Measurements from ENCODE around the gene HIGD1B. TPM values are rescaled to one million over a fixed set of nuclear protein-coding genes. Genes with fewer than 3 reads are reported as not detected.

HIGD1B gene
- total and polyA plus RNA-seq, 9 of the 15 experiments (the other 6 are each of a cell fraction or from before 2014, with no cell fraction given) = not detected

- DNase-seq (ENCODE audit: extremely low read depth in 1 of 4, low spot score in 3 of 4) = no peak
These were observed 37.3 kb downstream of the HIGD1B start for GRCh38 chr17:44884941-44885340.

GRCh38 chr17:44887016-44887415 is 39.3 kb downstream of the HIGD1B start:
- H3K27me3 ChIP-seq (ENCODE audit: control insufficient read depth in 2 of 2, insufficient read depth in 2 of 2, low read length in 2 of 2) = no peaks in the 10 kb centered on the region
- H3K4me3 ChIP-seq = no peak overlapping the region
- DNase-seq (ENCODE audit: extremely low read depth in 1 of 4, low spot score in 3 of 4) = no peak
- no peak for FAIRE-seq
- no peak for ATAC-seq
- no peaks in the 10 kb centered on the region for H3K9me3 ChIP-seq (replicated peaks; ENCODE audit: control insufficient read depth, insufficient read depth, low read depth, low read length)
- ChIA-PET CTCF (ENCODE audit: low intra/inter-chr PET ratio) (no interaction called here), POLR2A (no interaction called here)
- H4K20me1 ChIP-seq (replicated peaks; ENCODE audit: control insufficient read depth, insufficient read depth, low read length) = peaks cover 30% of the 10 kb centered on the region
- H3K27ac ChIP-seq (ENCODE audit: extremely low read depth, low read depth, low read length) = no peak overlapping the region
- 78% methylated on average over 1 of the region's 1 CpG for WGBS (ENCODE audit: insufficient coverage, low coverage, missing lambda C conversion rate)
- no peaks in the 10 kb centered on the region for H3K9me1 ChIP-seq (ENCODE audit: control insufficient read depth, insufficient read depth, low read length)
- peaks cover 52% of the 10 kb centered on the region for H3K79me2 ChIP-seq (ENCODE audit: control insufficient read depth, insufficient read depth, low read length)
- H2AFZ ChIP-seq (ENCODE audit: low read depth, low read length) = no peak overlapping the region
- peaks cover 85% of the 10 kb centered on the region for H3K36me3 ChIP-seq (ENCODE audit: control insufficient read depth, insufficient read depth, low read length)
- no TSS peak for BruUV-seq (replicated peaks)
- in situ Hi-C loops (cut with MboI) = no loop called here
- H3K9ac ChIP-seq (ENCODE audit: insufficient read depth in 1 of 2, low read depth in 2 of 2, low read length in 2 of 2) = no peak overlapping the region
- intact Hi-C loops (cut with micrococcal nuclease) = no loop called here
- H3K4me2 ChIP-seq (ENCODE audit: insufficient read depth, low read length) = no peak overlapping the region
- no peaks in the 10 kb centered on the region; a peak in 2 of 5 replicates for H3K4me1 ChIP-seq (replicated peaks in 1 of 2; ENCODE audit: control insufficient read depth in 2 of 2, insufficient read depth in 2 of 2, low read length in 2 of 2)
- TF ChIP-seq, protein P1, sequence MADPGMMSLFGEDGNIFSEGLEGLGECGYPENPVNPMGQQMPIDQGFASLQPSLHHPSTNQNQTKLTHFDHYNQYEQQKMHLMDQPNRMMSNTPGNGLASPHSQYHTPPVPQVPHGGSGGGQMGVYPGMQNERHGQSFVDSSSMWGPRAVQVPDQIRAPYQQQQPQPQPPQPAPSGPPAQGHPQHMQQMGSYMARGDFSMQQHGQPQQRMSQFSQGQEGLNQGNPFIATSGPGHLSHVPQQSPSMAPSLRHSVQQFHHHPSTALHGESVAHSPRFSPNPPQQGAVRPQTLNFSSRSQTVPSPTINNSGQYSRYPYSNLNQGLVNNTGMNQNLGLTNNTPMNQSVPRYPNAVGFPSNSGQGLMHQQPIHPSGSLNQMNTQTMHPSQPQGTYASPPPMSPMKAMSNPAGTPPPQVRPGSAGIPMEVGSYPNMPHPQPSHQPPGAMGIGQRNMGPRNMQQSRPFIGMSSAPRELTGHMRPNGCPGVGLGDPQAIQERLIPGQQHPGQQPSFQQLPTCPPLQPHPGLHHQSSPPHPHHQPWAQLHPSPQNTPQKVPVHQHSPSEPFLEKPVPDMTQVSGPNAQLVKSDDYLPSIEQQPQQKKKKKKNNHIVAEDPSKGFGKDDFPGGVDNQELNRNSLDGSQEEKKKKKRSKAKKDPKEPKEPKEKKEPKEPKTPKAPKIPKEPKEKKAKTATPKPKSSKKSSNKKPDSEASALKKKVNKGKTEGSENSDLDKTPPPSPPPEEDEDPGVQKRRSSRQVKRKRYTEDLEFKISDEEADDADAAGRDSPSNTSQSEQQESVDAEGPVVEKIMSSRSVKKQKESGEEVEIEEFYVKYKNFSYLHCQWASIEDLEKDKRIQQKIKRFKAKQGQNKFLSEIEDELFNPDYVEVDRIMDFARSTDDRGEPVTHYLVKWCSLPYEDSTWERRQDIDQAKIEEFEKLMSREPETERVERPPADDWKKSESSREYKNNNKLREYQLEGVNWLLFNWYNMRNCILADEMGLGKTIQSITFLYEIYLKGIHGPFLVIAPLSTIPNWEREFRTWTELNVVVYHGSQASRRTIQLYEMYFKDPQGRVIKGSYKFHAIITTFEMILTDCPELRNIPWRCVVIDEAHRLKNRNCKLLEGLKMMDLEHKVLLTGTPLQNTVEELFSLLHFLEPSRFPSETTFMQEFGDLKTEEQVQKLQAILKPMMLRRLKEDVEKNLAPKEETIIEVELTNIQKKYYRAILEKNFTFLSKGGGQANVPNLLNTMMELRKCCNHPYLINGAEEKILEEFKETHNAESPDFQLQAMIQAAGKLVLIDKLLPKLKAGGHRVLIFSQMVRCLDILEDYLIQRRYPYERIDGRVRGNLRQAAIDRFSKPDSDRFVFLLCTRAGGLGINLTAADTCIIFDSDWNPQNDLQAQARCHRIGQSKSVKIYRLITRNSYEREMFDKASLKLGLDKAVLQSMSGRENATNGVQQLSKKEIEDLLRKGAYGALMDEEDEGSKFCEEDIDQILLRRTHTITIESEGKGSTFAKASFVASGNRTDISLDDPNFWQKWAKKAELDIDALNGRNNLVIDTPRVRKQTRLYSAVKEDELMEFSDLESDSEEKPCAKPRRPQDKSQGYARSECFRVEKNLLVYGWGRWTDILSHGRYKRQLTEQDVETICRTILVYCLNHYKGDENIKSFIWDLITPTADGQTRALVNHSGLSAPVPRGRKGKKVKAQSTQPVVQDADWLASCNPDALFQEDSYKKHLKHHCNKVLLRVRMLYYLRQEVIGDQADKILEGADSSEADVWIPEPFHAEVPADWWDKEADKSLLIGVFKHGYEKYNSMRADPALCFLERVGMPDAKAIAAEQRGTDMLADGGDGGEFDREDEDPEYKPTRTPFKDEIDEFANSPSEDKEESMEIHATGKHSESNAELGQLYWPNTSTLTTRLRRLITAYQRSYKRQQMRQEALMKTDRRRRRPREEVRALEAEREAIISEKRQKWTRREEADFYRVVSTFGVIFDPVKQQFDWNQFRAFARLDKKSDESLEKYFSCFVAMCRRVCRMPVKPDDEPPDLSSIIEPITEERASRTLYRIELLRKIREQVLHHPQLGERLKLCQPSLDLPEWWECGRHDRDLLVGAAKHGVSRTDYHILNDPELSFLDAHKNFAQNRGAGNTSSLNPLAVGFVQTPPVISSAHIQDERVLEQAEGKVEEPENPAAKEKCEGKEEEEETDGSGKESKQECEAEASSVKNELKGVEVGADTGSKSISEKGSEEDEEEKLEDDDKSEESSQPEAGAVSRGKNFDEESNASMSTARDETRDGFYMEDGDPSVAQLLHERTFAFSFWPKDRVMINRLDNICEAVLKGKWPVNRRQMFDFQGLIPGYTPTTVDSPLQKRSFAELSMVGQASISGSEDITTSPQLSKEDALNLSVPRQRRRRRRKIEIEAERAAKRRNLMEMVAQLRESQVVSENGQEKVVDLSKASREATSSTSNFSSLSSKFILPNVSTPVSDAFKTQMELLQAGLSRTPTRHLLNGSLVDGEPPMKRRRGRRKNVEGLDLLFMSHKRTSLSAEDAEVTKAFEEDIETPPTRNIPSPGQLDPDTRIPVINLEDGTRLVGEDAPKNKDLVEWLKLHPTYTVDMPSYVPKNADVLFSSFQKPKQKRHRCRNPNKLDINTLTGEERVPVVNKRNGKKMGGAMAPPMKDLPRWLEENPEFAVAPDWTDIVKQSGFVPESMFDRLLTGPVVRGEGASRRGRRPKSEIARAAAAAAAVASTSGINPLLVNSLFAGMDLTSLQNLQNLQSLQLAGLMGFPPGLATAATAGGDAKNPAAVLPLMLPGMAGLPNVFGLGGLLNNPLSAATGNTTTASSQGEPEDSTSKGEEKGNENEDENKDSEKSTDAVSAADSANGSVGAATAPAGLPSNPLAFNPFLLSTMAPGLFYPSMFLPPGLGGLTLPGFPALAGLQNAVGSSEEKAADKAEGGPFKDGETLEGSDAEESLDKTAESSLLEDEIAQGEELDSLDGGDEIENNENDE (IDR thresholded peaks at IDR 0.05; ENCODE audit: low read depth, low read length) = no peak
- no peak for TF ChIP-seq ZNF324 (CRISPR knock-in tag; IDR thresholded peaks at IDR 0.05)
- no peak for TF ChIP-seq PPARD (CRISPR knock-in tag; IDR thresholded peaks at IDR 0.05)

More at GRCh38 chr17:44884941-44885340, 37.3 kb downstream of the HIGD1B start:
- Histone ChIP-seq H3K9me3 (replicated peaks; ENCODE audit: control insufficient read depth, insufficient read depth, low read depth, low read length) (no peaks in the 10 kb centered on the region), H3K9ac (ENCODE audit: insufficient read depth in 1 of 2, low read depth in 2 of 2, low read length in 2 of 2) (no peak overlapping the region), H3K4me3 (no peak overlapping the region), H3K9me1 (ENCODE audit: control insufficient read depth, insufficient read depth, low read length) (no peaks in the 10 kb centered on the region), H3K4me2 (ENCODE audit: insufficient read depth, low read length) (no peak overlapping the region), H3K4me1 (replicated peaks in 1 of 2; ENCODE audit: control insufficient read depth in 2 of 2, insufficient read depth in 2 of 2, low read length in 2 of 2) (no peaks in the 10 kb centered on the region; a peak in 2 of 5 replicates), H4K20me1 (replicated peaks; ENCODE audit: control insufficient read depth, insufficient read depth, low read length) (peaks cover 25% of the 10 kb centered on the region), H3K27me3 (ENCODE audit: control insufficient read depth in 2 of 2, insufficient read depth in 2 of 2, low read length in 2 of 2) (no peaks in the 10 kb centered on the region), H2AFZ (ENCODE audit: low read depth, low read length) (no peak overlapping the region), H3K36me3 (ENCODE audit: control insufficient read depth, insufficient read depth, low read length) (peaks cover 92% of the 10 kb centered on the region), H3K27ac (ENCODE audit: extremely low read depth, low read depth, low read length) (no peak overlapping the region), H3K79me2 (ENCODE audit: control insufficient read depth, insufficient read depth, low read length) (peaks cover 33% of the 10 kb centered on the region)
- in situ Hi-C loops (cut with MboI) = no loop called here
- intact Hi-C loops (cut with micrococcal nuclease) = no loop called here
- BruUV-seq (replicated peaks) = no TSS peak
- ChIA-PET CTCF (ENCODE audit: low intra/inter-chr PET ratio) (no interaction called here), POLR2A (interaction anchor here (0.5 to 2.4 kb wide), 5 partner anchors 9 to 109 kb away, joined by 3 to 9 read pairs (median 3); partner anchors contain the start of gene EFTUD2)
- TF ChIP-seq ZNF696 (CRISPR knock-in tag; conservative IDR thresholded peaks at IDR 0.05) (no peak), NR4A1 (CRISPR knock-in tag; IDR thresholded peaks at IDR 0.05) (no peak), NR4A1 (tag; IDR thresholded peaks at IDR 0.05) (no peak), PCBP1 (IDR thresholded peaks at IDR 0.05; ENCODE audit: low read depth, low read length, poor library complexity, severe bottlenecking) (no peak), HEY1 (CRISPR knock-in tag; IDR thresholded peaks at IDR 0.05; ENCODE audit: borderline replicate concordance) (no peak)
- no peak for ATAC-seq
- WGBS (ENCODE audit: insufficient coverage, low coverage, missing lambda C conversion rate) = 88% methylated on average over 2 of the region's 2 CpGs
- FAIRE-seq = no peak

All from K562 (cell line).